Fibroblast of lung (primary cell): Measurements from ENCODE around the gene FRS3.

Experiments used
- EZH2 ChIP-seq: IDR thresholded peaks from 2 replicates; pipeline ENCODE4 v1.5.1; 2012; ENCODE audit warnings: low read length, control low read depth, mild to moderate bottlenecking; ENCODE audit errors: missing control alignments
- TF ChIP-seq, protein P1 (sequence below), 2 donors: IDR thresholded peaks in 1 of 2; conservative IDR thresholded peaks in 1 of 2; 1 replicate in 1 of 2; 2 replicates in 1 of 2; pipeline ENCODE4 v1.5.1; 2011 to 2012; ENCODE audit warnings: low read length in 2 of 2, control low read depth in 1 of 2, inconsistent platforms in 1 of 2, low read depth in 1 of 2, mild to moderate bottlenecking in 1 of 2

- TF ChIP-seq, protein P1, sequence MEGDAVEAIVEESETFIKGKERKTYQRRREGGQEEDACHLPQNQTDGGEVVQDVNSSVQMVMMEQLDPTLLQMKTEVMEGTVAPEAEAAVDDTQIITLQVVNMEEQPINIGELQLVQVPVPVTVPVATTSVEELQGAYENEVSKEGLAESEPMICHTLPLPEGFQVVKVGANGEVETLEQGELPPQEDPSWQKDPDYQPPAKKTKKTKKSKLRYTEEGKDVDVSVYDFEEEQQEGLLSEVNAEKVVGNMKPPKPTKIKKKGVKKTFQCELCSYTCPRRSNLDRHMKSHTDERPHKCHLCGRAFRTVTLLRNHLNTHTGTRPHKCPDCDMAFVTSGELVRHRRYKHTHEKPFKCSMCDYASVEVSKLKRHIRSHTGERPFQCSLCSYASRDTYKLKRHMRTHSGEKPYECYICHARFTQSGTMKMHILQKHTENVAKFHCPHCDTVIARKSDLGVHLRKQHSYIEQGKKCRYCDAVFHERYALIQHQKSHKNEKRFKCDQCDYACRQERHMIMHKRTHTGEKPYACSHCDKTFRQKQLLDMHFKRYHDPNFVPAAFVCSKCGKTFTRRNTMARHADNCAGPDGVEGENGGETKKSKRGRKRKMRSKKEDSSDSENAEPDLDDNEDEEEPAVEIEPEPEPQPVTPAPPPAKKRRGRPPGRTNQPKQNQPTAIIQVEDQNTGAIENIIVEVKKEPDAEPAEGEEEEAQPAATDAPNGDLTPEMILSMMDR (conservative IDR thresholded peaks at IDR 0.05 in 1 of 2, IDR thresholded peaks at IDR 0.05 in 1 of 2; ENCODE audit: low read depth in 1 of 2, low read length in 2 of 2): no peak
- no peak for TF ChIP-seq EZH2
These were observed 56.7 kb downstream of the FRS3 start for GRCh38 chr6:41722969-41723529.
